AG09319 (cell line): ENCODE data around the gene ARFGEF3.

Experiments used
- DNase-seq: peaks from one replicate; pipeline ENCODE4 v3.0.0-alpha.2; 2010; ENCODE audit warnings: low read depth; ENCODE audit errors: extremely low read depth
- CTCF ChIP-seq: IDR thresholded peaks from 2 replicates; pipeline ENCODE4 v1.5.1; 2011; ENCODE audit warnings: low read depth, mild to moderate bottlenecking, inconsistent platforms, low read length, moderate library complexity

ARFGEF3 gene

GRCh38 chr6:138146544-138146943, 15.2 kb upstream of the ARFGEF3 start:
- no peak for DNase-seq
- no peak for TF ChIP-seq CTCF

DNA sequence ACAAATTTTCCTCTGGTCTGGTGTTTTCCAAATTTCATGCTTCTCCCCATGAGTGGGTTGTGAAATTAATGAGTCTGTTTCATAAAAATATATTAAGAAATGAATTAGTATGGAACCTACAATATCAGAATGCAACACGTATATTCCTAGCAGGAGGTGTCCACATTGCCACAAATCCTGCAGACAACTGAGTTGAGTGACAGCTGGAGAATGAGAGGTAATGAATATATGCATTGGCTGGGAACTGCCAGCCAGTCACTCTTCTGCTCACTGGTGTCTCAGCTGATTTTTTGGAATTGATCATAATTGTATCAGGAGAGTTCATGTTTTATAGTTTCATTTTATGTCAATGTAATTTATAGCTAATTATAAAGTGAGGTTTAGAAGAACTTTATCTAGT, 6.3 kb upstream of the ARFGEF3 start:
- DNase-seq: no peak
- TF ChIP-seq CTCF: no peak

DNA sequence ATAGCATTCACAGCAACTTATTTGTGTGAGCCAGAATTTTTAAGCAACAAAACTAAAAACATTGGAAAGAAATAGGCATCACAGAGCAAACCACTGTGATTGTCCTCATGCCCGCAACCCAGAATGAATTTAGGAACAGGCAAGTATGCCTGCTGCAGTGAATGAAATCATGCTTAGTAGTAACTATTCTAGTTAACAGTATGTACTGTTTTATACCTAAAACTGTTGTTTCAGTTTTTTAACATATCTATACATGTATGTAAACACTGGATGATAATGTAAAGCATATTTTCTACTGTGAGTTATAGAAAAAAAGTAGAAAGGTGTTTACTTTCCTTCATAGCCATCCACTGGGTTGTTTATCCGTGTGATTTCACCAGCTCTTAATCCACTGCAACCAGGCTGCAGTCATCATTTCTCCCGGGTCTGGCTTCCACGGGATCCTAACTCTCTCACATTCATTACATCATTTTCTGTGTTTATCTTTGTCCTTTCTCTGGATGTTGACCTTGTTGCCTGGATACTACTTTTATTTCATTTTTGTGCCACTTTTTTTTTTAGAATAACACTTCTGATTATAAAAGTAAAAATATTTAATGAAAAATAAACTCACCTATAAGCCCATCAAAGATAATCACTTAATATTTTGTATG, 3.6 kb upstream of the ARFGEF3 start:
- no peak for TF ChIP-seq CTCF
- no peak for DNase-seq

DNA sequence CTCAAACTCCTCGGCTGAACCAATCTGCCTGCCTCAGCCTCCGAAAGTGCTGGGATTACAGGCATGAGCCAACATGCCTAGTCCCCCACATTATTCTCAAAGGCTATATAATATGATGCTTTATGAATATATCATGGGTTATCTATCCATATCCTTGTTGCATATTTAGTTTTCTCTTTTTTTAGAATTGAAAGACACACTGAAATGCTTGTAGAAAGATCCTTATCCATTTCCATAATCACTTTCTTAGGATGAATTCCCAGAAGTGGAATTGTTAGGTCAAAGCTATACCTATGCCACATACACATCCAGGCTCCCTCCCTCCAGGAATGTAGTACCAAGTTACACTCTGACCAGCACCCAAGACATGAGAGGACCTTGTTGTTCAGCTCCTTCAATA, 2.5 kb upstream of the ARFGEF3 start:
- DNase-seq: no peak
- TF ChIP-seq CTCF: no peak

DNA sequence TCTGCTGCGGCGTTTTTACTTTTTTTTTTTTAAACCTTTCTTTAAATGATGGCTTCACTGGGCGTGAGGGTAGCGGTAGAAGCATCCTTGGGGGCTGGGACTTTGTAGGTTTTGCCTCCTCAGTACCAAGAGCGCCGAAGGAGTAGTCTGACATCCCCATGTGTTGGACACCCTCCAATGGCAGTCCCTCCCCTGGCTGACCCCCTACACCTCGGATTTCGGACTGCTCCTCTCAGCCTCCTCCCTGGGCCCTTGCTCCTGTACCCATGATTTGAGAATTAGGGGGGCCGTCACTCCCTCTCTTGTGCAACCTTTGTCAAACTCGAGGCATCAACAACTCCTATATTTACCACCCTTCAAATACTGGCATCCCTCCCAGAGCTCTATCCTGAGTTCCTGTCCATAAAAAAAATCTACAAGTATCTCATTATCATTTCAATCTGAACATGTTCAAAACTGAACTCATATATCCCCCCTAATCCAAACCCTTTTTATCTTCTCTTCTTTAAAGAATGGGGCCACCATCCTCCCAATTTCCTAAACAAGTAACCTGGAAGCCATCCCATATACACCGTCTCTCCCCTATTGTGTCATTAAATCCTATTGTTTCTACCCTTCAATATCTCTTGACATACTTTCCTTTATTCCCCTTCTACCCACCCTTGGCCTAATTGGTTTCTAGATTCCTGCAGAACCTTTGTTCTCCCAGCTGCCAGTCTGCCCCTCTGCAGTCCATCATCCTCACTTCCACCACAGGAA, 1.2 kb upstream of the ARFGEF3 start:
- no peak for DNase-seq
- no peak for TF ChIP-seq CTCF

GRCh38 chr6:138161088-138161337, 726 bp upstream of the ARFGEF3 start:
- no peak for TF ChIP-seq CTCF
- DNase-seq: no peak

- no peak for TF ChIP-seq CTCF
- DNase-seq: no peak
Measured at GRCh38 chr6:138162111-138162954, 594 bp downstream of the ARFGEF3 start.
